Tibial nerve (tissue), 4 donors: ENCODE results near the gene BTBD6. TPM values are rescaled to one million over a fixed set of nuclear protein-coding genes. Genes with fewer than 3 reads are reported as not detected.

Source experiments
- DNase-seq, 2 donors: peaks; one replicate each; pipeline ENCODE4 v3.0.0-alpha.2; 2019; ENCODE audit warnings: low spot score in 2 of 2
- H3K27ac ChIP-seq, 4 donors: fragments of 200-600 bp; sonication (generic) in 3 of 4; one replicate each; pipeline ENCODE4 v1.5.1; 2017 to 2019; ENCODE audit warnings: mild to moderate bottlenecking in 1 of 4
- H3K27me3 ChIP-seq, 2 donors: fragments of 200-600 bp; sonication (generic) in 1 of 2; one replicate each; pipeline versions ENCODE4 v1.5.1 to v1.6.0; 2017 to 2019
- H3K36me3 ChIP-seq, 3 donors: fragments of 200-600 bp; sonication (generic); one replicate each; pipeline ENCODE4 v1.5.1; 2018 to 2019
- H3K4me1 ChIP-seq, 4 donors: fragments of 200-600 bp; sonication (generic) in 3 of 4; one replicate each; pipeline ENCODE4 v1.5.1; 2017 to 2019
- H3K4me3 ChIP-seq, 4 donors: fragments of 200-600 bp; sonication (generic) in 3 of 4; one replicate each; pipeline ENCODE4 v1.5.1; 2017 to 2019; ENCODE audit warnings: mild to moderate bottlenecking in 1 of 4, moderate library complexity in 1 of 4
- H3K9me3 ChIP-seq, 4 donors: fragments of 200-600 bp; sonication (generic) in 3 of 4; one replicate each; pipeline ENCODE4 v1.5.1; 2017 to 2019
- CTCF ChIP-seq, 5 experiments: fragments of 200-600 bp in 3 of 5; fragments of 450-650 bp in 2 of 5; sonication (generic) in 3 of 5; IDR thresholded peaks; one replicate each; pipeline ENCODE4 v1.5.1; 2016 to 2019; ENCODE audit warnings: antibody characterized with exemption in 5 of 5, mild to moderate bottlenecking in 3 of 5, moderate library complexity in 2 of 5
- EP300 ChIP-seq, 2 donors: sonication (generic); formaldehyde crosslinking; IDR thresholded peaks; one replicate each; pipeline ENCODE4 v1.6.1; 2017; ENCODE audit warnings: antibody characterized with exemption in 2 of 2, mild to moderate bottlenecking in 1 of 2
- POLR2A ChIP-seq, 2 donors: fragments of 450-650 bp; IDR thresholded peaks; one replicate each; pipeline ENCODE4 v1.6.1; 2017; ENCODE audit warnings: antibody characterized with exemption in 2 of 2, mild to moderate bottlenecking in 2 of 2, moderate library complexity in 2 of 2
- WGBS, 2 donors: methylation state at CpG; one replicate each; pipeline ENCODE4 v1.1.5; 2018; 5-methylcytosine and 5-hydroxymethylcytosine counted together
- total RNA-seq, 4 donors: library from RNA; depleted of rRNA; stranded (reverse); fragments of >200 nt; gene quantifications; one replicate each; pipeline ENCODE4 v1.1.0, GENCODE V29; 2016

Gene BTBD6
- total RNA-seq, 4 donors from 2014 or later, result 53.7 to 61.2 (median 53.9) TPM

- TF ChIP-seq EP300 (IDR thresholded peaks at IDR 0.05) (no peak), CTCF (IDR thresholded peaks at IDR 0.05) (no peak), POLR2A (IDR thresholded peaks at IDR 0.05) (no peak)
- no peaks in the 10 kb centered on the region for H3K4me1 ChIP-seq
- no peak overlapping the region for H3K4me3 ChIP-seq
- 94 to 98% methylated on average over 10 to 19 of the region's 19 CpGs for WGBS, 2 donors
- H3K36me3 ChIP-seq, result peaks cover 0 to 92% (median 21%) of the 10 kb centered on the region in 3 donors
- DNase-seq, result no peak
- no peaks in the 10 kb centered on the region for H3K9me3 ChIP-seq
- H3K27ac ChIP-seq, result no peak overlapping the region
- H3K27me3 ChIP-seq, result no peaks in the 10 kb centered on the region
These were observed 29.7 kb upstream of the BTBD6 start for GRCh38 chr14:105218611-105219010.

GRCh38 chr14:105219043-105219612 is 29.2 kb upstream of the BTBD6 start:
- no peak for DNase-seq
- Histone ChIP-seq H3K27ac (no peak overlapping the region), H3K4me3 (no peak overlapping the region), H3K4me1 (no peaks in the 10 kb centered on the region), H3K27me3 (no peaks in the 10 kb centered on the region), H3K9me3 (no peaks in the 10 kb centered on the region), H3K36me3 (peaks cover 0 to 91% (median 21%) of the 10 kb centered on the region in 3 donors)
- TF ChIP-seq POLR2A (IDR thresholded peaks at IDR 0.05) (no peak), EP300 (IDR thresholded peaks at IDR 0.05) (no peak), CTCF (IDR thresholded peaks at IDR 0.05) (no peak)
- 91 to 93% methylated on average over 22 to 25 of the region's 29 CpGs for WGBS, 2 donors

GRCh38 chr14:105219753-105220152 is 28.6 kb upstream of the BTBD6 start:
- DNase-seq, result no peak
- Histone ChIP-seq H3K9me3 (no peaks in the 10 kb centered on the region), H3K4me3 (no peak overlapping the region), H3K27ac (no peak overlapping the region), H3K4me1 (no peaks in the 10 kb centered on the region), H3K36me3 (peaks cover 0 to 91% (median 21%) of the 10 kb centered on the region in 3 donors), H3K27me3 (no peaks in the 10 kb centered on the region)
- 92 to 93% methylated on average over 6 to 14 of the region's 17 CpGs for WGBS, 2 donors
- TF ChIP-seq CTCF (IDR thresholded peaks at IDR 0.05), result no peak
- TF ChIP-seq EP300 (IDR thresholded peaks at IDR 0.05), result no peak
- TF ChIP-seq POLR2A (IDR thresholded peaks at IDR 0.05), result no peak

GRCh38 chr14:105220699-105221597 is 27.4 kb upstream of the BTBD6 start:
- Histone ChIP-seq H3K4me3 (no peak overlapping the region), H3K27me3 (no peaks in the 10 kb centered on the region), H3K9me3 (no peaks in the 10 kb centered on the region), H3K27ac (no peak overlapping the region), H3K36me3 (peaks cover 0 to 98% (median 21%) of the 10 kb centered on the region in 3 donors), H3K4me1 (no peaks in the 10 kb centered on the region)
- no peak for DNase-seq
- 82 to 85% methylated on average over 25 to 28 of the region's 29 CpGs for WGBS, 2 donors
- TF ChIP-seq EP300 (IDR thresholded peaks at IDR 0.05) (no peak), CTCF (IDR thresholded peaks at IDR 0.05) (no peak), POLR2A (IDR thresholded peaks at IDR 0.05) (no peak)

GRCh38 chr14:105221598-105222178 is 26.6 kb upstream of the BTBD6 start:
- peaks cover 0 to 98% (median 21%) of the 10 kb centered on the region in 3 donors for H3K36me3 ChIP-seq
- no peak for DNase-seq
- no peak overlapping the region for H3K4me3 ChIP-seq
- no peaks in the 10 kb centered on the region for H3K4me1 ChIP-seq
- no peaks in the 10 kb centered on the region for H3K27me3 ChIP-seq
- 93% methylated on average over 19 to 26 of the region's 27 CpGs for WGBS, 2 donors
- H3K9me3 ChIP-seq, result no peaks in the 10 kb centered on the region
- TF ChIP-seq CTCF (IDR thresholded peaks at IDR 0.05) (no peak), POLR2A (IDR thresholded peaks at IDR 0.05) (no peak), EP300 (IDR thresholded peaks at IDR 0.05) (no peak)
- H3K27ac ChIP-seq, result no peak overlapping the region
